ENCODE data around the gene FNBP1L.
"Not testable (repeated sequence)": the region's sequence is repeated elsewhere in the genome, so short reads cannot be mapped to it uniquely, and the experiment has no call there.

FNBP1L gene

GRCh38 chr1:93575621-93576284 is 127.8 kb downstream of the FNBP1L start:
- peak; percentile 10 to 46 for DNase-seq

GRCh38 chr1:93576346-93576745 is 128.4 kb downstream of the FNBP1L start:
- DNase-seq, result peak; percentile 70 to 93

GRCh38 chr1:93576746-93577145 is 128.8 kb downstream of the FNBP1L start:
- no peak for DNase-seq

GRCh38 chr1:93577536-93578432 is 129.9 kb downstream of the FNBP1L start:
- DNase-seq, result no peak

- DNase-seq, result no peak
Observed at GRCh38 chr1:93578433-93578830, 130.5 kb downstream of the FNBP1L start.

GRCh38 chr1:93578911-93579825 is 131.2 kb downstream of the FNBP1L start:
- no peak for DNase-seq

GRCh38 chr1:93579891-93580290 is 132.0 kb downstream of the FNBP1L start:
- no peak for DNase-seq

GRCh38 chr1:93581917-93582850 is 134.3 kb downstream of the FNBP1L start:
- peak in 1 of 2 experiments; percentile 71 for DNase-seq

- DNase-seq, result no peak
Observed at GRCh38 chr1:93584261-93585003, 136.5 kb downstream of the FNBP1L start.

- DNase-seq, result no peak
Observed at GRCh38 chr1:93585059-93585966, 137.4 kb downstream of the FNBP1L start.

GRCh38 chr1:93587354-93587753 is 139.4 kb downstream of the FNBP1L start:
- no peak for DNase-seq

- DNase-seq, result no peak
Observed at GRCh38 chr1:93588206-93588605, 140.3 kb downstream of the FNBP1L start.

- no peak for DNase-seq
Observed at GRCh38 chr1:93588955-93589354, 141.0 kb downstream of the FNBP1L start.

- DNase-seq, result not testable (repeated sequence)
Observed at GRCh38 chr1:93591291-93591675, 143.4 kb downstream of the FNBP1L start.

GRCh38 chr1:93591676-93592550 is 144.0 kb downstream of the FNBP1L start:
- DNase-seq, result peak; percentile 59 to 85

GRCh38 chr1:93592551-93592949 is 144.6 kb downstream of the FNBP1L start:
- no peak for DNase-seq

GRCh38 chr1:93593854-93594602 is 146.1 kb downstream of the FNBP1L start:
- DNase-seq, result no peak

GRCh38 chr1:93594603-93594880 is 146.6 kb downstream of the FNBP1L start:
- no peak for DNase-seq

GRCh38 chr1:93595266-93595665 is 147.3 kb downstream of the FNBP1L start:
- DNase-seq, result no peak
